ENCODE measurements around the gene GK2. TPM values are rescaled to one million over a fixed set of nuclear protein-coding genes. Genes with fewer than 3 reads are reported as not detected.

The GK2 gene
- total and polyA plus RNA-seq, 2 of the 4 experiments (the other 2 are of a cell fraction): not detected

DNA sequence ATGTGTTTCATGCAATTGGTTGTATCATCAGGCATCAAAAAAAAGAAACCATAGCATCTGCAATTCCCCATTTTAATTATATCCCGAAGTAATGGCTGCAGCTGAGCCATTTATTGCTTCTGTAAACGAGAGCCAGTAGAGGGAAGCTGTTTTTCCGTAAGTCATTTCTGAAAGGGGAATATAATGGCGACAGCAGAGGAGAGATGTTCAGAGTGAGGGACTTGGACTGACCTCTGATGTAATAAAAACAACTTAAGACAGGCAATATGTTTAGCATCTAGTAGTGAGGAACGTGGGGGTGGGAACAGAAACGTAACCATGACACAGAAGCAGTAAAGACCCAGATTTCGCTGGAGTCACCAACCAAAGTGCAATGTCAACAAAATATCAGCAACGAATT is 50.7 kb downstream of the GK2 start:
- H3K56ac ChIP-seq (ENCODE audit: extremely low read depth, insufficient read depth, low read length): no peak overlapping the region
- no peak overlapping the region for H4K8ac ChIP-seq (ENCODE audit: low read depth in 2 of 2, low read length in 2 of 2)
- no peak overlapping the region for H2AFZ ChIP-seq (replicated peaks; ENCODE audit: low read length, poor library complexity)
- H3K27me3 ChIP-seq (ENCODE audit: control insufficient read depth, insufficient read depth, low read length): no peaks in the 10 kb centered on the region
- H3K4ac ChIP-seq (ENCODE audit: low read depth, low read length): no peak overlapping the region
- dilution Hi-C loops (cut with HindIII; ENCODE audit: low sequenced_read_pairs, unreplicated experiment) (no loop called here), in situ Hi-C loops (cut with MboI; ENCODE audit: low sequenced_read_pairs) (no loop called here), intact Hi-C loops (cut with micrococcal nuclease) (no loop called here)
- no peak overlapping the region for H3K27ac ChIP-seq (ENCODE audit: insufficient read depth, low read length)
- TF ChIP-seq, protein P1, sequence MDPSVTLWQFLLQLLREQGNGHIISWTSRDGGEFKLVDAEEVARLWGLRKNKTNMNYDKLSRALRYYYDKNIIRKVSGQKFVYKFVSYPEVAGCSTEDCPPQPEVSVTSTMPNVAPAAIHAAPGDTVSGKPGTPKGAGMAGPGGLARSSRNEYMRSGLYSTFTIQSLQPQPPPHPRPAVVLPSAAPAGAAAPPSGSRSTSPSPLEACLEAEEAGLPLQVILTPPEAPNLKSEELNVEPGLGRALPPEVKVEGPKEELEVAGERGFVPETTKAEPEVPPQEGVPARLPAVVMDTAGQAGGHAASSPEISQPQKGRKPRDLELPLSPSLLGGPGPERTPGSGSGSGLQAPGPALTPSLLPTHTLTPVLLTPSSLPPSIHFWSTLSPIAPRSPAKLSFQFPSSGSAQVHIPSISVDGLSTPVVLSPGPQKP (IDR thresholded peaks at IDR 0.05; ENCODE audit: borderline replicate concordance, low read depth, low read length): no peak
- TF ChIP-seq CHD1 (IDR thresholded peaks at IDR 0.05; ENCODE audit: low read depth, low read length) (no peak), FOS (IDR thresholded peaks at IDR 0.05; ENCODE audit: low read depth, low read length) (no peak), CEBPB (IDR thresholded peaks at IDR 0.05; ENCODE audit: low read depth, low read length) (no peak)
- TF ChIP-seq, protein P2, sequence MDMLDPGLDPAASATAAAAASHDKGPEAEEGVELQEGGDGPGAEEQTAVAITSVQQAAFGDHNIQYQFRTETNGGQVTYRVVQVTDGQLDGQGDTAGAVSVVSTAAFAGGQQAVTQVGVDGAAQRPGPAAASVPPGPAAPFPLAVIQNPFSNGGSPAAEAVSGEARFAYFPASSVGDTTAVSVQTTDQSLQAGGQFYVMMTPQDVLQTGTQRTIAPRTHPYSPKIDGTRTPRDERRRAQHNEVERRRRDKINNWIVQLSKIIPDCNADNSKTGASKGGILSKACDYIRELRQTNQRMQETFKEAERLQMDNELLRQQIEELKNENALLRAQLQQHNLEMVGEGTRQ (IDR thresholded peaks at IDR 0.05; ENCODE audit: low read depth, low read length): no peak
- no peak overlapping the region for H4K91ac ChIP-seq (ENCODE audit: insufficient read depth, low read depth, low read length)
- no peak overlapping the region for H2BK20ac ChIP-seq (ENCODE audit: low read depth, low read length)
- H3K4me2 ChIP-seq (ENCODE audit: low read depth, low read length): no peak overlapping the region
- H3K18ac ChIP-seq (ENCODE audit: low read depth, low read length): no peak overlapping the region
- POLR2A ChIA-PET (ENCODE audit: unreplicated experiment): no interaction called here
- no peaks in the 10 kb centered on the region for H3K36me3 ChIP-seq (ENCODE audit: control insufficient read depth, insufficient read depth, low read length)
- H3K79me1 ChIP-seq (ENCODE audit: low read depth in 1 of 2, low read length in 2 of 2): no peaks in the 10 kb centered on the region
- no peak for DNase-seq
- H3K23ac ChIP-seq (ENCODE audit: low read depth, low read length): no peak overlapping the region
- no peak overlapping the region for H2BK15ac ChIP-seq (ENCODE audit: low read depth, low read length)
- no peak overlapping the region for H3K4me3 ChIP-seq (ENCODE audit: insufficient read depth, low read depth, low read length)
- no peak overlapping the region for H2AK9ac ChIP-seq (replicated peaks; ENCODE audit: low read depth, low read length, poor library complexity)
- H3K14ac ChIP-seq (replicated peaks; ENCODE audit: low read depth, low read length): no peak overlapping the region
- 40% methylated on average over 1 of the region's 8 CpGs; no CpG with 5 or more reads in 1 of the 2 experiments for WGBS, 2 experiments (ENCODE audit: extremely low coverage in 2 of 2, insufficient read length in 1 of 2)
- no peak overlapping the region for H3K9ac ChIP-seq (ENCODE audit: low read depth, low read length)
- no peak overlapping the region for H2BK120ac ChIP-seq (ENCODE audit: low read depth, low read length)
- no peaks in the 10 kb centered on the region for H3K9me1 ChIP-seq (ENCODE audit: insufficient read depth, low read length)
- H4K20me1 ChIP-seq (ENCODE audit: insufficient read depth, low read length): no peaks in the 10 kb centered on the region
- no TSS peak for BruUV-seq (replicated peaks)
- no peak overlapping the region for H2BK5ac ChIP-seq (ENCODE audit: low read depth, low read length, poor library complexity, severe bottlenecking)
- H3K9me3 ChIP-seq (ENCODE audit: control insufficient read depth, insufficient read depth, low read length): no peaks in the 10 kb centered on the region
- no peak overlapping the region for H2AK5ac ChIP-seq (ENCODE audit: low read depth, low read length)
- ATAC-seq (ENCODE audit: low read depth): no peak
- CTCF ChIA-PET: no interaction called here
- no peaks in the 10 kb centered on the region for H3K4me1 ChIP-seq (ENCODE audit: control insufficient read depth, insufficient read depth, low read length)
- no peak overlapping the region for H4K5ac ChIP-seq (ENCODE audit: low read depth, low read length)

Other genes with a start within 250 kb of the GK2 start
- gene NAA11, start 82.2 kb downstream of the GK2 start, total RNA-seq (2012; rRNA removed): not detected in 2 replicates
- gene NAA11, start 82.2 kb downstream of the GK2 start, polyA plus RNA-seq (2012; rRNA removed): not detected in 2 replicates